A673 (cell line): Measurements from ENCODE around the gene POLD4. TPM values are rescaled to one million over a fixed set of nuclear protein-coding genes. Genes with fewer than 3 reads are reported as not detected.

Experiments
- BruUV-seq: library from RNA; stranded (reverse); fragments of 400-500 nt; replicated peaks from 2 replicates; lab custom pipeline; 2021; lab: Mats Ljungman, UMichigan
- CTCF ChIA-PET: fragments of 300-600 bp; sonication (Branson Sonifier 250); formaldehyde crosslinking; loops from one replicate; lab custom pipeline; 2022; ENCODE audit warnings: antibody characterized with exemption; lab: Charles Lee
- POLR2A ChIA-PET: fragments of 300-600 bp; sonication (Branson Sonifier 250); formaldehyde crosslinking; loops from one replicate; lab custom pipeline; 2022; ENCODE audit warnings: antibody characterized with exemption; ENCODE audit not compliant: low non-redundant PET; lab: Charles Lee
- DNase-seq: peaks from one replicate; pipeline ENCODE4 v3.0.0-alpha.2; 2015; ENCODE audit warnings: low spot score
- H3K27ac ChIP-seq: fragments of 200-600 bp; sonication (generic); 2 replicates; pipeline ENCODE4 v1.5.1; 2016; ENCODE audit warnings: mixed run types, low read depth, mild to moderate bottlenecking, mixed read lengths, antibody characterized with exemption, low read length; ENCODE audit not compliant: poor library complexity, severe bottlenecking
- H3K27me3 ChIP-seq: fragments of 200-600 bp; sonication (generic); replicated peaks from 2 replicates; pipeline ENCODE4 v1.6.1; 2017; ENCODE audit warnings: mixed run types, low read depth, mild to moderate bottlenecking, mixed read lengths, antibody characterized with exemption, low read length; ENCODE audit not compliant: insufficient read depth, poor library complexity
- H3K36me3 ChIP-seq: fragments of 200-600 bp; sonication (generic); 2 replicates; pipeline ENCODE4 v1.6.1; 2016; ENCODE audit warnings: mixed run types, mild to moderate bottlenecking, mixed read lengths, antibody characterized with exemption, low read length; ENCODE audit not compliant: insufficient read depth, poor library complexity, severe bottlenecking
- H3K4me1 ChIP-seq: fragments of 200-600 bp; sonication (generic); 2 replicates; pipeline ENCODE4 v1.6.1; 2017; ENCODE audit warnings: mixed run types, mild to moderate bottlenecking, mixed read lengths, antibody characterized with exemption, low read length; ENCODE audit not compliant: insufficient read depth, poor library complexity, severe bottlenecking
- H3K4me3 ChIP-seq: fragments of 200-600 bp; sonication (generic); 2 replicates; pipeline ENCODE4 v1.5.1; 2016; ENCODE audit warnings: low read depth, mixed run types, mild to moderate bottlenecking, mixed read lengths, low read length; ENCODE audit not compliant: poor library complexity, severe bottlenecking
- H3K9me3 ChIP-seq: fragments of 200-600 bp; sonication (generic); 2 replicates; pipeline ENCODE4 v1.6.1; 2016; ENCODE audit warnings: mixed run types, low read depth, mild to moderate bottlenecking, mixed read lengths, antibody characterized with exemption, low read length; ENCODE audit not compliant: poor library complexity, severe bottlenecking
- CTCF ChIP-seq: fragments of 300-800, 200-600 bp; sonication (generic); conservative IDR thresholded peaks from 2 replicates; pipeline ENCODE4 v1.5.1; 2017; ENCODE audit warnings: low read depth, mild to moderate bottlenecking, antibody characterized with exemption, low read length, moderate library complexity, mixed read lengths
- EZH2 ChIP-seq: fragments of 200-600 bp; sonication (generic); IDR thresholded peaks from 2 replicates; pipeline ENCODE4 v1.6.1; 2017; ENCODE audit warnings: borderline replicate concordance, low read depth, mild to moderate bottlenecking, mixed read lengths, antibody characterized with exemption, low read length; ENCODE audit not compliant: poor library complexity, severe bottlenecking
- intact Hi-C: fragments of 100-400 bp; cut with micrococcal nuclease; formaldehyde crosslinking; loops from one replicate; pipeline ENCODE4 v1.10.0; 2022; ENCODE audit not compliant: unreplicated experiment
- total RNA-seq: library from RNA; stranded (reverse); gene quantifications from 2 replicates; pipeline ENCODE4 v1.2.3, GENCODE V29; 2021

POLD4 gene
- total RNA-seq, 1 experiment from 2014 or later: 13.2 TPM

DNA sequence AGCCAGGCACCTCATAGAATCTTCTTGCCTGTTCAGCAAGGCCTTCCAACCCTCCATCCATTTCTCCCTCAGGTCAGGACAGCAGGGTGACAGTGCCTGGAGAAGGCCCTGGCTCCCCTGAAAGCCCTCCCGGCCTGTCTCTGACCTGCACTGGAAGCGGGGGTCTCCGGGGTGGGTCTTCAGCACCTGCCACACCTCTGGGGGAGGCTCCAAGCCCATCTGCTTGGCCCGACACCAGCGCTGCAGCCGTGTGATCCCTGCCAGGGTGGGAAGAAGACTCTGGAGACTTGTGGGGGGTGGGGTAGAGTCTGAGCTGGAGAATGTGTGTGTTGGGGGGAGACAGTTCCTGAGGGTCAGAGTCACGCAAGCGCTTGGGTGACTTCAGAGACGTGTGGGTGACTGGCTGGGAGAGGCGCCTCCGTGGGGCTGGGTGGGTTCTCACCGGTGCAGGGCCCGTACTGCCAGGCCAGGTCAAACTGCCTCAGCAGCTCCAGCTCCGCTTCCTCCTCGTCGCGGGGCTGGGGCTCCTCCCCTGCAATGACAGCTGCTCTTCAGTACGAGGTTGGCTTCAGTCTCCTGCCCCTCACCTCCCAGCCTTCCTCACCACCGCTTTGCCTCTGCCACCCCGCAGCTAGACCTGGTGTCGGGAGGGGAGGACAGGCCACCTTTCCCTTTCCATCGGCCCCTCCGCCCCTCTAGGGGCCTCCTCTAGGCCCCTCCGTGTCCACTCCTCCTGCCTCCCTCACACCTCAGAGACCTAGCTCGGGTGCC is 615 bp downstream of the POLD4 start:
- Histone ChIP-seq H3K36me3 (no peaks in the 10 kb centered on the region), H3K4me1 (peaks cover 25% of the 10 kb centered on the region), H3K4me3 (peak overlapping the region; percentile 90), H3K27me3 (no peaks in the 10 kb centered on the region), H3K27ac (peak overlapping the region; percentile 91), H3K9me3 (no peaks in the 10 kb centered on the region)
- TF ChIP-seq CTCF (no peak), EZH2 (no peak)
- POLR2A ChIA-PET: interaction anchor here (0.6 to 0.7 kb wide), 2 partner anchors 9 to 24 kb away, joined by 3 to 7 read pairs; no protein-coding TSS in a partner anchor
- CTCF ChIA-PET: interaction anchor here (0.5 to 4.1 kb wide), 2 partner anchors 18 to 30 kb away, joined by 3 to 78 read pairs; no protein-coding TSS in a partner anchor
- no peak for DNase-seq
- BruUV-seq: TSS peak; percentile 87
- intact Hi-C loops: loop anchor here (5.0 kb wide), 1 partner anchor 155 kb away; the partner anchor contains the start of genes CDK2AP2 and PITPNM1

DNA sequence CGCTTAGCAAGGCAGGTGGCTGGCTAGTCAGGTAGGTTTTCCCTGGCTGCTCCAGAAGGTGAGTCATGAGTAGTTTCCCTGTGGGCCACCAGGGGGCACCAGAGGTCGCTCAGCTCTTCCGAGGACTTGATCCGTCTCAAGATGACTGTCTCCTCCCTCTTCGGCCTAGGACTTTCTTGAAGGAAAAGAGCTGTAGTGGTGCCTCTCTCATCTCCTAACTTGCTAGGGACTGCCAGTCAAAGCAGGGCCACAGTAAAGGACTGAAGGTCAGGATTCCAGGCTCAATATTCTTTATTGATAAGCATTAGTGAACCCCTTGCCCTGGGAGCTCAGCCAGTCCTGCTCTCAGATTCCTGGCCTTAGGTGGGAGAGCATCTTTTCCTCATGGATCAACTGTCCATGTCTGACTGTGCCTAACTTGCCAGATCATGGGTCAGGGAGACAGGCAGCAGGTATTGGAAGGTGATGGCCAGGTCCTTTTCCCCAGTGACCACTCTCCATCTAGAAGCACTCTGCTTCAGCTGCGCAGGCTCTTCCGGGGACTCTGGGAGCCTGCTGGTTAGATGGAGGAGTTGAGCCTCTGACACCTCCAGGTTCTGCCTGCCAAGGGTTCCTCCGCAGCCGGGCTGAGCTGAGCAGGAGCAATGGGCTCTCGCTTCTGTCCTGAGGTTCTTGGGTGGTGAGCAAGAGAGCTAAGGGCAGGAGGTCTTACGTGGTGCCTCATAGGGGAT is 1.9 kb downstream of the POLD4 start:
- Histone ChIP-seq H3K36me3 (no peaks in the 10 kb centered on the region), H3K4me3 (no peak overlapping the region), H3K27me3 (no peaks in the 10 kb centered on the region), H3K4me1 (peaks cover 21% of the 10 kb centered on the region), H3K27ac (no peak overlapping the region), H3K9me3 (no peaks in the 10 kb centered on the region)
- intact Hi-C loops: loop anchor here (5.0 kb wide), 1 partner anchor 156 kb away; the partner anchor contains the start of genes CDK2AP2 and PITPNM1
- TF ChIP-seq CTCF (peak; percentile 95), EZH2 (no peak)
- peak; percentile 81 for DNase-seq
- POLR2A ChIA-PET: no interaction called here
- CTCF ChIA-PET: interaction anchor here (0.6 to 4.1 kb wide), 15 partner anchors 9 to 495 kb away, joined by 3 to 78 read pairs (median 4); partner anchors contain the start of genes CLCF1, PPP1CA and RAD9A
- no TSS peak for BruUV-seq

DNA sequence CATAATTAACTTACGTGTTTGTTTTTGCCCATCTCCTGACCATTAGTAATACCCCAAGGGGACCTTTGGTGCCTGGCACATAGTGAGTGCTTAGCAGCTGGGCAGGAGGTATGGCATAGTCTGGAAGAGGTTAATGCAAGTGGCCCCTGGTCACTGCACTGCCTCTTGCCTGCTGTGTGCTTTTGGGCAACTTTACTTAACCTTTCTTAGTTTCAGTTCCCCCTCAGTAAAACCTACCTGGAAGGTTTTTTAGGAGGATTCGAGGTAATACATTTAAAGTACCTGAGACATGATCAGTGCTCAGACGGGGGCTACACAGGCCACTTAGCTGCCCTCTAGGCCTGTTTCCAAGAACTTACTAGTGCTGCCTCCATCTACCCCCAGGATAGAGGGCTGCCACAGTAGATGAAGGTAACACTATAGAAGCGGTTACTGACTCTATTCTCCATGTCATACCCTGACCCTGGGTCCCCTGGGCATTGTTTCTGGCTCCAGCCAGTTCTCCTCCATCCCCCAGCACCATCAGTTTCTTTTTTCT is 3.3 kb downstream of the POLD4 start:
- DNase-seq: no peak
- CTCF ChIA-PET: interaction anchor here (1.1 kb wide), 1 partner anchor 33 kb away, joined by 3 read pairs; no protein-coding TSS in a partner anchor
- Histone ChIP-seq H3K4me1 (peaks cover 21% of the 10 kb centered on the region), H3K36me3 (no peaks in the 10 kb centered on the region), H3K9me3 (no peaks in the 10 kb centered on the region), H3K27ac (no peak overlapping the region), H3K27me3 (no peaks in the 10 kb centered on the region), H3K4me3 (no peak overlapping the region)
- TF ChIP-seq CTCF (no peak), EZH2 (no peak)
- POLR2A ChIA-PET: no interaction called here
- no TSS peak for BruUV-seq
- intact Hi-C loops: loop anchor here (5.0 kb wide), 1 partner anchor 157 kb away; the partner anchor contains the start of genes CDK2AP2 and PITPNM1
